ENCODE data around the gene GPRC5C. TPM values are rescaled to one million over a fixed set of nuclear protein-coding genes. Genes with fewer than 3 reads are reported as not detected.
A peak's percentile ranks its signal among the peaks of the same experiment; 100 is the strongest.

Gene GPRC5C
- total and polyA plus RNA-seq, 7 donors, result 42.9 to 123 (median 57.0) TPM

GRCh38 chr17:74439691-74440567 lies 8.0 kb downstream of the GPRC5C start:
- no peak for ATAC-seq
- intact Hi-C loops (cut with DNase I), result no loop called here
- no peak for TF ChIP-seq CTCF (IDR thresholded peaks at IDR 0.05)
- Histone ChIP-seq H3K27ac (peak overlapping the region; percentile 27), H3K4me3 (no peak overlapping the region), H3K27me3 (ENCODE audit: insufficient read depth in 3 of 3, low read length in 2 of 3) (no peaks in the 10 kb centered on the region), H3K36me3 (ENCODE audit: insufficient read depth in 1 of 2, low read depth in 1 of 2) (peaks cover 0 to 27% of the 10 kb centered on the region in 2 donors), H3K4me1 (peaks cover 53% of the 10 kb centered on the region), H3K9me3 (no peaks in the 10 kb centered on the region)
- no peak for DNase-seq
- 88 to 92% (median 90%) methylated on average over 31 of the region's 31 CpGs for WGBS, 3 donors

- intact Hi-C loops (cut with DNase I), result no loop called here
- 84 to 94% (median 88%) methylated on average over 7 of the region's 7 CpGs for WGBS, 3 donors
- H3K4me1 ChIP-seq, result peaks cover 50% of the 10 kb centered on the region
- H3K27ac ChIP-seq, result peak overlapping the region; percentile 92
- no peaks in the 10 kb centered on the region for H3K27me3 ChIP-seq (ENCODE audit: insufficient read depth in 3 of 3, low read length in 2 of 3)
- no peak for ATAC-seq
- DNase-seq, result peak in 1 of 2 donors; percentile 36
- H3K4me3 ChIP-seq, result no peak overlapping the region
- TF ChIP-seq CTCF (IDR thresholded peaks at IDR 0.05), result no peak
- H3K9me3 ChIP-seq, result no peaks in the 10 kb centered on the region
- peaks cover 0 to 27% of the 10 kb centered on the region in 2 donors for H3K36me3 ChIP-seq (ENCODE audit: insufficient read depth in 1 of 2, low read depth in 1 of 2)
Measured at GRCh38 chr17:74441537-74441936, 9.6 kb downstream of the GPRC5C start.

GRCh38 chr17:74442291-74442669 lies 10.4 kb downstream of the GPRC5C start:
- Histone ChIP-seq H3K27me3 (ENCODE audit: insufficient read depth in 3 of 3, low read length in 2 of 3) (no peaks in the 10 kb centered on the region), H3K27ac (peak overlapping the region; percentile 92), H3K9me3 (no peaks in the 10 kb centered on the region), H3K4me3 (peak overlapping the region; percentile 62), H3K36me3 (ENCODE audit: insufficient read depth in 1 of 2, low read depth in 1 of 2) (peaks cover 0 to 29% of the 10 kb centered on the region in 2 donors), H3K4me1 (peaks cover 54% of the 10 kb centered on the region)
- TF ChIP-seq CTCF (IDR thresholded peaks at IDR 0.05), result no peak
- ATAC-seq (no peak), DNase-seq (peak in 1 of 2 donors; percentile 48)
- 56 to 66% (median 57%) methylated on average over 6 of the region's 6 CpGs for WGBS, 3 donors
- intact Hi-C loops (cut with DNase I), result no loop called here

GRCh38 chr17:74442670-74443515 lies 11.0 kb downstream of the GPRC5C start:
- DNase-seq, result peak; percentile 91 to 96
- Histone ChIP-seq H3K27ac (peak overlapping the region; percentile 92), H3K4me1 (peaks cover 60% of the 10 kb centered on the region), H3K9me3 (no peaks in the 10 kb centered on the region), H3K36me3 (ENCODE audit: insufficient read depth in 1 of 2, low read depth in 1 of 2) (peaks cover 0 to 35% of the 10 kb centered on the region in 2 donors), H3K27me3 (ENCODE audit: insufficient read depth in 3 of 3, low read length in 2 of 3) (no peaks in the 10 kb centered on the region), H3K4me3 (peak overlapping the region; percentile 62)
- intact Hi-C loops (cut with DNase I), result no loop called here
- WGBS, 3 donors, result 4 to 6% (median 4%) methylated on average over 28 of the region's 28 CpGs
- ATAC-seq, result peak; percentile 63 to 75 (median 69)
- no peak for TF ChIP-seq CTCF (IDR thresholded peaks at IDR 0.05)

All from psoas muscle (tissue), 8 donors.